ENCODE results near the gene KLHDC10.

DNA sequence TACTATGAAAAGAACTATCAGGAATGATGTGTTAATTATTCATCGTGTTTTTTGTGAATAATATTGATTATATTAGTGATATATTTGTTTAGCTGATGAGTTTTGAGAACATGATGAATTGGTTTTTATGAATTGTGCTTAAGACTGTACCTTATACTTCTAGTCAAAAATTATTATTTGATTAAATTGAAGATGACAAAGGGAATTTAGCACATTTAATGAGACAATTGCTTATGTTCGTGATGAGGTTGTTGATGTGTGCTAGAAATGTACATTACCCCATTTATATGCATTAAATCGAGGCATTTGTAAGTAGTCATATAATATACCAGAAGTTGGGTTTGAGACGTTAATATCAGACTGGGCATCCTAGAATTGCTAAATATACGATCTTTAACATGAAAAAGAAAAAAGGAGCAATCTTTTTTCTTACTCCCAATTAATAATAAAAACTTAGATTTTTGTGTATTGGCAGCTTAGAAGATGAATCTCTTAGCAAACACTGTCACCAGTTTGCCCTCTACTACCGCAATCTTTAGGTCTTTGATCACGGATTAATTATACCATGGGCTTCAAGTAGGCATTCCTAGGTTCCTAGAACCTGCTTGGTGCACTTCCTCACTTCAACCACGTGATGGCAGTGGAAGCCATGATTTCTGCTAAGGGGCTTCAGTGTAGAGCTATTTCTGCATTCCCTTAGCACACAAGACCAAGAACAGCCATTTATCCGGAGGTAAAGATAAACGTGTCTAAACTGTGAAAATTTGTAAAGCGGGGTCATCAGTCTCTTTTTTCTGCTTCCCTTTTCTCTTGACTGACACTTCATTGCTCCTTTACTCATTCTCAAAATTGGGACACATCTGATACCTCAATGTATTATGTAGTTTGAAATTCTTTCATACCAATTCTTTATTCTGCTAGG lies 1.6 kb downstream of the KLHDC10 start:
- TF ChIP-seq, protein P1, sequence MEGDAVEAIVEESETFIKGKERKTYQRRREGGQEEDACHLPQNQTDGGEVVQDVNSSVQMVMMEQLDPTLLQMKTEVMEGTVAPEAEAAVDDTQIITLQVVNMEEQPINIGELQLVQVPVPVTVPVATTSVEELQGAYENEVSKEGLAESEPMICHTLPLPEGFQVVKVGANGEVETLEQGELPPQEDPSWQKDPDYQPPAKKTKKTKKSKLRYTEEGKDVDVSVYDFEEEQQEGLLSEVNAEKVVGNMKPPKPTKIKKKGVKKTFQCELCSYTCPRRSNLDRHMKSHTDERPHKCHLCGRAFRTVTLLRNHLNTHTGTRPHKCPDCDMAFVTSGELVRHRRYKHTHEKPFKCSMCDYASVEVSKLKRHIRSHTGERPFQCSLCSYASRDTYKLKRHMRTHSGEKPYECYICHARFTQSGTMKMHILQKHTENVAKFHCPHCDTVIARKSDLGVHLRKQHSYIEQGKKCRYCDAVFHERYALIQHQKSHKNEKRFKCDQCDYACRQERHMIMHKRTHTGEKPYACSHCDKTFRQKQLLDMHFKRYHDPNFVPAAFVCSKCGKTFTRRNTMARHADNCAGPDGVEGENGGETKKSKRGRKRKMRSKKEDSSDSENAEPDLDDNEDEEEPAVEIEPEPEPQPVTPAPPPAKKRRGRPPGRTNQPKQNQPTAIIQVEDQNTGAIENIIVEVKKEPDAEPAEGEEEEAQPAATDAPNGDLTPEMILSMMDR (IDR thresholded peaks at IDR 0.05; ENCODE audit: low read depth, low read length): peak; percentile 89
- TF ChIP-seq EZH2phosphoT487 (IDR thresholded peaks at IDR 0.05; ENCODE audit: low read depth): no peak
